DMS53 treated with DMSO at 0.1 percent for 48 hours (cell line): Measurements from ENCODE around the gene TCF3.
"Not testable (repeated sequence)": the region's sequence is repeated elsewhere in the genome, so short reads cannot be mapped to it uniquely, and the experiment has no call there.

ENCODE experiments used
- DNase-seq: peaks from one replicate; lab custom pipeline; 2025; ENCODE audit not compliant: unreplicated experiment; lab: John Stamatoyannopoulos, UW

The TCF3 gene

GRCh38 chr19:1651568-1652291, 685 bp downstream of the TCF3 start:
- DNase-seq = no peak

- no peak for DNase-seq
Measured at GRCh38 chr19:1650650-1651567, 1.5 kb downstream of the TCF3 start.

- no peak for DNase-seq
Measured at GRCh38 chr19:1649706-1650649, 2.4 kb downstream of the TCF3 start.

DNA sequence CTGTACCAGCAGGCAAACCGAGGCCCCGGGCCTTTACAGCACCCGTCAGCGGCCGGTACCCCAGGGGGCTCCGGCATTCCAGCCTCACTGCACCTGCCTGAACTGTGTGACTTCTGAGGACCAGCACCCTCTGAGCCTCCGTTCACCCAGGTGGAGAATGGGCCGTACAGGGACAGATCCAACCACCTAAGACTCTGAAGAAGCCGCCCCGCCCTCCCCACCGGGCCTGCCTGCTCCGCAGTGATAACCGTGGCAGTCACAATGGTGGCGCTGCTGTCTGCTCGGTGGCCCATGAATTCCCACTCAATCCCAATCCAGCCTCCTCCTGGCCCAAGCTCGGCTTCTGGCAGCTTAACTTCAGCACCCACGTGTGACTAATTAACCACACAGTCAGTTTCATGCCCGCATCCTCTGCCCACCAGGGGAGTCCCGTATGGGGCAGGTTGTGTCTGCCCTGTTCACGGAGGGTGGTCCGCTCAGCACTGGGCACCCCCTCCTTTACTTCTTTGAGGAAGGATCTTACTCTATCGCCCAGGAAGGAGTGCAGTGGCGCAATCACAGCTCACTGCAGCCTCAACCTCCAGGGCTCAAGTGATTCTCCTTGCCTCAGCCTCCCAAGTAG, 3.4 kb downstream of the TCF3 start:
- no peak for DNase-seq

DNA sequence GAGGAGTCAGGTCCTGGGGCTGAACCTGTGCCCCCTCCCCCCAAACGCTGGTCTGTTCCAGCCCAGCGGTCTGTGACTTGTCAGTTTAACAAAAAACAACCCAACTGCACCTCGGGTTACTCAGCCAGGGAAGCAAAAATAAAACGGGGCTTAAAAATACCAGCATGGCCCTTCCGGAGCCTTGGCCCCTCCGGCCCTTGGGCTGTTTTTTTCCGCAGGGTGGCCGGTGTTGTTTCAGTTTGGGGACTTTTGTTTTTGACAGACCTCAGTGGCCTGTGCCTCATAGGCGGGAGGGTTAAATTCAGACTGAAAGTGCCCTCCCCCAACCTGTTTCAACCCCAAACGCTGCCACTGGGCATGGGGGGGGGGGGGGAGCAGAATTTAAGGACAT, 4.0 kb downstream of the TCF3 start:
- DNase-seq = no peak

- no peak for DNase-seq
Measured at GRCh38 chr19:1647501-1648458, 4.6 kb downstream of the TCF3 start.

- DNase-seq = no peak
Measured at GRCh38 chr19:1646659-1647453, 5.6 kb downstream of the TCF3 start.

DNA sequence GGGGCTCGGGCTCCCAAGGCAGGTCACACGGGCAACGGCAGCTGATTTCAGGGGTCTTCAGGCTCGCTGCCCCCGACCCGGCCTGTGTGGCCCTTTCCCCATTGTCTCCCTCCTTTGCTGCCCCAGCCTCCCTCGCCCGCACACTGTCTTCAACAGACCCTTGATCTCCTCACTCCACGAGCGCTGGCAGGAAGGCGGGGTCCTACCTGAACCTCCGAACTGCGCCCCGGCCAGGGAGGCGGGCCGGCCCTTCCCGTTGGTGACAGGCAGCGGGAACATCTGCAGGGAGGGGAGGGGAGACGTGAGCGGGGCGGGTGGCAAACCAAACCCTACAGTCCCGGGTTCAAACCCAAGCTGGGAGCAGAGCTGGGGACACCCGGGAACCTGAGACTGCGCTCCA, 6.3 kb downstream of the TCF3 start:
- DNase-seq = no peak

DNA sequence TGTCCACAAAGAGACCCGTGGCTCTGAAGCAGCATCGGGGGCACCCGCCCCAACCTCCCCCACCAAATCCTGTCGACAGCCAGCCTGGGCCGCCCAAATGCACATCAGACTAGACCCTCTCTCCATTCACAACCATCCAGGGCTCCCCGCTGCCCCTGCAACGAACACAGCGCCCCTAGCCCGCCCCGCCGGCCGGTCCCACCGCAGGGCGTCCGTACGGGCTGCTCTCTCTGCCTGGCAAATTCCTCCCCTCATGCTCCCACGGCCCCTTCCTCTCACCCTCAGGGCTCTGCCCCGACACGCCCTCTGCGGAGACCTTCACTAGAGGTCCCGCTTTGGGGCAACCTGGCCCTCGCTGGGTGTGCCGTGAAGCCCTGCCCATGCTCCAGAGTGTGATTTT, 7.1 kb downstream of the TCF3 start:
- DNase-seq = no peak

GRCh38 chr19:1644070-1644469, 8.3 kb downstream of the TCF3 start:
- no peak for DNase-seq

- DNase-seq = not testable (repeated sequence)
Measured at GRCh38 chr19:1640893-1641448, 11.4 kb downstream of the TCF3 start.

GRCh38 chr19:1636325-1637236, 15.8 kb downstream of the TCF3 start:
- DNase-seq = no peak

DNA sequence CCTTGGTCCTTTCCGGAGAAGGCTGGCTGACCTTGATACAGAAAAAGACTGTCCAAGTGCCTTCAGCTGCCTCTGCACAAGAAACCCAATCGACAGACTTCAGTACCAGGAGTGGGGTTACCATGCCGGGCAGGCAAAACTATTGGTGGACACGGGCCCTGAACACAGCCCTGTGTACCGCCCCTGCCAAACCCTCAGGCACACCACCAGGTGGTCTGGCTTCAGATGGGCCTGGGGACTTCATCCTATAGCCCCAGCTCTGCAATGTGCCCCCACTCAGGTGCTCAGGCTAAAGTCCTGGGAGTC, 17.5 kb downstream of the TCF3 start:
- no peak for DNase-seq

- no peak for DNase-seq
Measured at GRCh38 chr19:1634242-1634937, 18.0 kb downstream of the TCF3 start.

DNA sequence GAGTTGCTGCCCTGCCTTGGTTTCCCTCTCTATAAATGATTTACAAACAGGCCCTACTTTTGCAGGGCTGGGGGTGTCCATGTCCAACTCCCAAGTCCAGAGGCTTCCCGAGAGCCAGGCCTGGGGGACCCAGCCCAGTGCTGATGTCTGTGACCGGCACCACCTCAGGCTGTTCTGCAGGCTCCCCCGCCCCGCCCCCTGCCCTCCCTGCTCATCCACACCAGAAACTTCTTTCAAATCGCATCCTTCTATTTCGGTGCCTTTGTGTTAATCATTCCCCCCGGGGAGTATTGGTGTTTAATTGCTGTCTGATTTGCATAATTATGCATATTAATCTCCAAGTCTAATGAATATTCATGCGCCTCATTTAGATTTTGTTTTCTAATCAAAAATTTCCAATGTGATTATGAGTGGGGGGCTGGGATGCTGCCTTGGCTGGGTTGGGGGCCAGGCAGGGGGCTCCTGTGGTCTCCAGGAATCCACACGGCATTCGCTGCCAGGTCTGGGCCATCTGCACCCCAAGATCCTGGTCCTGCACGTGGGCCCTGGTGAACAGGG, 19.1 kb downstream of the TCF3 start:
- DNase-seq = no peak

DNA sequence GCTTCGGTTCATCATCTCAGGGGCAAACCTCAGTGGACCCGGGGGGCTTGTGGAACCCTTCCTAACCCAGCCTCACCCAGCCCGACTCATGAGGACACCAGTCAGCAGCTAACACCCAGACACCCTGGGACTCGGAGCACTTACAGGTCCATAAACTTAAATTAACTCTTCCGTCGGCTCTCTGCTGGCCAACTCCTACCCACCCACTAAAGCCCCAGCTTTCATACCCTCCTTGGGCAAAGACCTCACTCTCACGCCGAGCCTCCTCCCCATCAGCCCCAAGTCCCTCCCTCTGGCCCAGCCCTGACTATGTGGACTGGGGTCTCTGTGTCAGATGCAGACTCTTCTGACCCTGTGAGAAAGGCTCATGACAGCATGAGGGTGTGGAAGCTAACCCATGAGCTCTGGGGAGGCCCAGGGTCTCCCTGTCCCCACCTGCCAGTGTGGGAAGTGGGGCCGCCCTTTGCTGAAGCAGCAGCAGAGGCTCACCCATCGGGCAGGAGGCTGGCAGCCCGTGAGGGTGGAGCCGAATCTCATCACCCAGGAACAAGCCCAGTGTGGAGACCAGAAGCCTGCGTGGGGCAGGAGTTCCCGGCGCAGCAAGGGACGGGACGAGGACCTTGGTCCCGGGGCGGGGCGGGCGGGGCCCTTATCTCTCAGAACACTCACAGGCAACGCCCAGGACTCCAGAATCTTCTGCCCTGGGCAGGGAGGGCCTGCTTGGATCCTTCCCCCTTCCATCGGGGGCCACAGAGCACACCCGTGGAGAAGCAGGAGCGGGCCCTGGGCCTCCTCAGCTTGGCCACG, 19.8 kb downstream of the TCF3 start:
- no peak for DNase-seq
